Stromal cell of bone marrow (primary cell): ENCODE results near the gene ADAMTS18.

Source experiments
- DNase-seq: peaks from one replicate; pipeline ENCODE4 v3.0.0-alpha.2; 2012; ENCODE audit warnings: low read depth

Gene ADAMTS18

DNA sequence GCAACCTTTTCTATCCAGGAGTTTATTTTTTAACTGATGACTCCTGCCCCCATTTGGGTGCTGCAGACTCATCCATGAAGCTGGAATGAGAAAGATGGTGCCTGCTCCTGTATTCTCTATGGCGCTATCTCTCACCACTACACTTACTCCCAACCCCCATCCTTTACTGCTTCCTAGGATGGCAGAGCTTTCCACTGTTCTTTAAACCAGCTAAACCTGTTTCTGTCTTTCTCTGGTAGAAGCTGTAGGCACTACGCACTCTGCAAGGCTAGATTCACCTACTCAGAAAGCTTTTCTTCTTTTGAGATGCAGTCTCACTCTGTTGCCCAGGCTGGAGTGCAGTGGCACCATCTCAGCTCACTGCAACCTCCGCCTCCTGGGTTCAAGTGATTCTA is 47.0 kb downstream of the ADAMTS18 start:
- DNase-seq: no peak

DNA sequence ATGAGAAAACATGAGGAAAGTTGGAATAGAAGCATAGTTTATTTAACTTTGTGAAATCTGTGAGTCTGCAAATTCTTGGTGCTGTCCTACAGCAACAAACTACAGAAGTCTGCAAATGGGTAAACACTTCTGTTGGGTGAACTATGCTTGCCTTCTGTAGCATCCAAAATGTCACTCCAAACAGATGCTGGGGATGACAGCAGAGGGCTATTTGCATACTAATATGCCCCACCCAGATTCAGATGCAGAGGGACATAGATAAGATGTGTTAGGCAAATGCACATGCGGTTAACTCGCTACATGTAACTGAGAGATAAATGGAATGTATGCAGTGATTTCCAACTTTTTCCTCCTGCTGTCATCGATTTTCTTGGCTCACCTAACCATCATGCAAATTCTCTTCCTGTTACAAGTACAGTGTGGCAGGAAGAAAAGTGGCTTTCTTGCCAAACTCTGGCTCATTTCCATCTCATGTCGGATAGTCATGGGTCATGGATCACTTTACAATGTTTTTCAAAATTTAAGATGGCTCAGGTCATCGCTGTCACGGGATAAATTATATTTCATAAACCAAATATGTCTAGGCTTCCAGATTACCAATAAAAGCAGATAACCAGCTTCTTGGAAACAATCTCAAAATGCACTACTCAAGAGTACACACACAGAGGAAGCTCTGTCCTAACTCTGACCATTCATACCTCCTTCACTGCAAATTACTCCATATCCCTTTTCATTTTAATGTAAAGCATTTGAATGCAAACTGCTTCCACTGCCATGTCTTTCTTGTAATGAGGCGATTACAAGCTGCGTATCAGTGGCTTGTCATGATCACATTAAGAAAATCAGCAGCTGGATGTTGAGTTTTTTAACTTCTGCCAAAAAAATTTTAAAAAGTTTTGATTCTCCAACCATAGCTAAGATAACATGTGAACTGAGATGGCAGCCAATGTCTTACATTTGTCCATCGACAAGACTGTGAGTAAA is 47.7 kb downstream of the ADAMTS18 start:
- no peak for DNase-seq

DNA sequence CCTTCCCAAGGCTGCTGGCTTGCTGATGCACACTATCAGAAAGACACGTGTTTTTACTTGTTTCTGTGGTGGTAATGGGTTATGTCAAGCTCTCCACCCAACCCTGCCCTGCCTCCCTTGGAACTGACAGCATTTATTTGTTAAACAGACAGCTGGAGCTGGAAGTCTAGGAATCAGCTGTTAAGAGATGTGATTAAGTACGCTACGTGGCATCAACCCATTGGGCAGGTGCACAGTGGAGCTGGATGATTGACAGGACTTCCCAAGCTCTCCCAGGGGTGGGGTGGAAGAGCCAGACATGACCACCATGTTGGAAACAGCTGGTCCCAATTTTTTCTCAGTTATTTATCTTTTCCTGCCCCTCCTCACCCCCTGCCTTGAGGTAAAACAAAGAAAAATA is 49.4 kb downstream of the ADAMTS18 start:
- DNase-seq: no peak

DNA sequence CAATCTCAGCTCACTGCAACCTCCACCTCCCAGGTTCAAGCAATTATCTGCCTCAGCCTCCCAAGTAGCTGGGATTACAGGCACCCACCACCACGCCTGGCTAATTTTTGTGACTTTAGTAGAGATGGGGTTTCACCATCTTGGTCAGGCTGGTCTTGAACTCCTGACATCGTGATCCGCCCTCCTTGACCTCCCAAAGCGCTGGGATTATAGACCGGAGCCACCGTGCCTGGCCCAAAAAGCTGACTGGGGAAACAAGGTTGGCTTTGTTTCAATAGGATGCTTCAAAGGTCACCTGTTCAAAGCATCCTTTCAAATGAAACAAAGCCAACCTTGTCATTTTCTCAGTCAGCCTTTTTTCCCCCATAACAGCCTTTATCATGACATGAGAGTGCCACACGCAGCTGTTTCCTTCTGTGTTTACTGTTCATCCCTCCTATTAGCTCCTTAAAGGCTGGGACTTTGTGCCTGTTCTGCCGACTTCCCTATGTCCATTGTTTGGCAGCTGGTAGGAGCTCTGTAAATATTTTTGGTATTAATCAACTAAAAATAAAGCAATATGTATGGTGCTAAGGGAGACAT is 51.1 kb downstream of the ADAMTS18 start:
- DNase-seq: no peak

DNA sequence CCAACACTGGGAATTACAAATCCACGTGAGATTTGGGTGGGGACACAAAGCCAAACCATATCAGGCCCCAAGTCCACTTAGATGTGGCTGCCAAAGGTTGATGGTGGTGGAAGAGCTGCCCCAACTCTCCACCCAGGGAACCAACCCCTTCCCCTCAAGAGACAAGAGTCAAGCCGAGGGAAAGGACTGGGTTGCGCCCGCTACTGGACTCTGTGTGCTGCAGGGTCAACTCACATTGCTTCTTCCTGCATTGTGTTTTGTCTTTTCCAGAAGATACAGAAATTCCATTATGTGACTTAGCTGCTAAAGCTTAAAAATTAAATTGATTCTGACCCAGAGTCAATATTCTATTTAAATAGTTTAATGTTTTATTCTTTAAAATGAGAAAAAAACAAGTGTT is 58.5 kb downstream of the ADAMTS18 start:
- DNase-seq: no peak

DNA sequence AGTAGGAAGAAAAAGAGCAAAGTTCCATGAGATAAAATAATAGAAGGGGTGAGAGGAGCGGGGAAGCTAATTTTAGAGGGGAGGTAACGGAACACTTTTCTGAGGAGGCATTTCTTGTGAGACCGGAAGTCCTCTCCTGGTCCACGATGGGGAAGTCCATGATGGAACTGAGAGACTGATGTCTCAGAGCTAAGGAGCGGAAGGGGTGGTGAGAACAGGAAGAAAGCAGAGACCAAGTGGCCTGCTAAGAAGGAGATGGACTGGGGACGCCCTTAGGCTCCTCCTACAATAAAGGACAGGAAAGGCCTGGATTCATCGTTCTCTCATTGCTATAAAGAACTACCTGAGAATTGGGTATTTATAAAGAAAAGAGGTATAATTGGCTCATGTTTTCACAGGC is 59.4 kb downstream of the ADAMTS18 start:
- DNase-seq: no peak

DNA sequence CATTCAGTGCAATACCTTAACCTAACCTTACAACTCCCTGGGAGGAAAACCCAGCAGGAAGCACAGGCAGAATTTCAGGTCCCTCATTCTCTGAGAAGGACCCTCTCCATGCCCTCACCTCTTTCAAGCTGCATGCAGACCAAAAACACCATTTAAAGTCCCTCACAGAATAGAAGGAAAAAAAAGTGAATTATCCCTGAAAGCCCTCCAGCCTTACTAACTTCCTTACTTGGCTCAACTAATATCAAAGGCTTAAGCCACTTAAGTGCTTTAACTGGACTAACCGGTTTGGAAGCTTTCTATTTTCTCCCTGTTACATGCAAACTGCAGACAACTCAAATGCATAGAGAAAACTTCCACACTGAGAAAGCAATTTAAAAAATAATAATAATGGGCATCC is 60.5 kb downstream of the ADAMTS18 start:
- DNase-seq: no peak

DNA sequence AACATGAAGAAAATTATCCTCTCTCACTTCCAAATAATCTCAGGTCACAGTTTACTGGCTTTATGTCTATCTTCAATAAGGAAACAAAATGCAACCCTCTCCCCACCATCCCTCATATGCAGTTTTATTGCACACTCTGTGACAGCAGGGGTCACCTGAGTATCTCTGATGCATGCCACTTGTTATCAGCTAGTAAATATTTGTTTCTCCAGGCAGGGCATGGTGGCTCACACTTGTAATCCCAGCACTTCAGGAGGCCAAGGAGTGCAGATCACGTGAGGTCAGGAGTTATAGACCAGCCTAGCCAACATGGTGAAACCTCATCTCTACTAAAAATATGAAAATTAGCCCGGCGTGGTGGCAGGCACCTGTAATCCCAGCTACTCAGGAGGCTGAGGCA is 61.1 kb downstream of the ADAMTS18 start:
- DNase-seq: no peak

DNA sequence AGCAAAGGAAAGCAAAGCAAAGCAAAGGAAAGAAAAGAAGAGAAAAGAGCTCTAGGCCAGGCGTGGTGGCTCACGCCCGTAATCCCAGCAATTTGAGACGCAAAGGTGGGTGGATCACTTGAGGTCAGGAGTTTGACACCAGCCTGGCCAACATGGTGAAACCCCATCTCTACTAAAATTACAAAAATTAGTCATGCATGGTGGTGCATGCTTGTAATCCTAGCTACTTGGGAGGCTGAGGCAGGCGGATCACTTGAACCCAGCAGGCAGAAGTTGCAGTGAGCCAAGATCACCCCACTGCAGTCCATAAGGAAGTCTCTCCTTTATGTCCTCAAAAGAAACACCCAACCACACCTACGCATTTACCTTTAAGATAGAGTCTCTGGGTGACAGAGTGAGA is 70.1 kb downstream of the ADAMTS18 start:
- no peak for DNase-seq

DNA sequence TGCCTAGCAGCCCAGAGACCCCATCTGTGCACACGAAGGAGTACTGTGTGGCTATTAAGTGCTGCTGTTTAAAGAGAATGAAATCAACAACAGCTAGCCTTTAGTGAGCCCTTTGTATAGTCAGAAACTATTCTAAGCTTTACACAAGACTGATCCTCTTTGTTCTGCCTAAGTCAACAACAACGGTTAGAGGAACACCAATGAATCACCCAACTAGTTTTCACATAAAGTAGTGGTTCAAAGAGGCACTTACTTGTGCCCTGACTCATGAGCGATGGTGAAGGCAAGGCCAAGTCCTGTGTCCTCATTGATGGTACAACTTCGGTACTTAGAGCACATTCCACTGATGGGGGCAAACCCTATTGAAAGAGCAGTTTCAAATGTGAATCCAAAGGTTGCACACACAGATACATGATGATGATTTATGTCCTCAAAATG is 75.8 kb downstream of the ADAMTS18 start:
- peak; percentile 75 for DNase-seq

DNA sequence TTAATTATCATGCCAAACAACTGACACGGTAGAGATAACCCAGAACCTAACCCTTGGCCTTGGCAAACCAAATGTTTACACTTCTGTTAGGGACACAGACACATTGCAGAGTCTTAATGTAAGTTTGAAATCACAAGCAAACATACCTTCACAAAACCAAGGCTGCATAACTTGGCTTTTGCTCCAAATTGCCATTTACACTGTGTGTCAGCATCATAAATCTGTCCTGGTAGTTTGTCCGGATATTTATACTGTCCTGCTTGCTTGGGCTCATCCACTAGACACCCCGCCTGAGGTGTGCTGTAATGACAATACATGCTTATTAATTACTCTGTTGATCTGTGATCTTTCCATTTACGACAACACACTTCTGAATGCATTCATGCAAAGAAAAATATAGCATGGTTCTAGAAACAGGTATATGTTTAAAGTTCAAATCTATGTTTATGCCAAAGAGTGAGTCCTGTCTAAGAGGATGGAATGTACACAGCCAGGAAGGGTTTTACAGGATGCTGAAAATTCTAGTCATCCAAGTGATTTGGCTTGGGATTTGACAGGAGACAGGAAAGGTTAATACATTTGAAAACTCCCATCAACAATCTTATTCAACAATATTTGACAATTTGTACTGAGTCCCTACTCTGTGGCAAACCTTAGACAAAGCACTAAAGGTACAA is 81.1 kb downstream of the ADAMTS18 start:
- no peak for DNase-seq

DNA sequence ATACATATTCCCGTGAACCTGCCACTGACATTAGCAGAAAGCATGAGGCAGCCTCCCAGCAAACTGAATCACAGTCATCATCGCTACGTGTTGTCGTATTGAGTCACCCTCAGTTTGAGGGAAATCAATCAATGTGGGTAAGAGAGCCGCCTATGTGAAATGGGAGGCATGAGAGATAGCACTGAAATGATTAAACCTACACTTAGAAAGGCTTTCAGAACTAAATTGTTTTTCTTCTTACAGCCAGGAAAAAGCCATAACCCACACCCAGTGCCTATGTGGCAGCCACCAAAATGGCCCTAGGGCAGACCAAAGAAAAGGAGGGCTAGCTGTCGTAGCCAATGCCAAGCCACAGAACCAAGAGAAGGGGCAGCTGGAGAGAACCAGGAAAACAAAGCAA is 90.5 kb downstream of the ADAMTS18 start:
- peak; percentile 65 for DNase-seq

DNA sequence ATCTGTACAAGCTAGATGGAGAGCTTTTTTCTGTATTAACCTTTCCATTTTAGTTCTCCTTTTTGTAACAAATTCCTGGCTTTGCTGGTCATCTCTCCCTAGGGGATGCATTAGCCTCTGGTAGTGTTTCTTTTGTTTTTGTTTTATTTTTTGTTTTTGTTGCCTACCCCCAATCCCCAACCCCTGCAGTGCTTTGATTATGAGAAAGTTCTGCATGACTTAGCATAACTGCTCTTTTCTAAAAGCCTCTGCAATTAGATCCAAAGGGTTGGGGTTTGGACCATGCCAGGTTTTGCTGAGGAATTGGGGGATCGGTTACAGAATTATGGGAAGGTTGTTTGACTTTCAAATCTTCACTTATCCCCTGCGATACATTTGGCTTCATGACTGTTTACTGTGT is 98.2 kb downstream of the ADAMTS18 start:
- DNase-seq: peak; percentile 13

DNA sequence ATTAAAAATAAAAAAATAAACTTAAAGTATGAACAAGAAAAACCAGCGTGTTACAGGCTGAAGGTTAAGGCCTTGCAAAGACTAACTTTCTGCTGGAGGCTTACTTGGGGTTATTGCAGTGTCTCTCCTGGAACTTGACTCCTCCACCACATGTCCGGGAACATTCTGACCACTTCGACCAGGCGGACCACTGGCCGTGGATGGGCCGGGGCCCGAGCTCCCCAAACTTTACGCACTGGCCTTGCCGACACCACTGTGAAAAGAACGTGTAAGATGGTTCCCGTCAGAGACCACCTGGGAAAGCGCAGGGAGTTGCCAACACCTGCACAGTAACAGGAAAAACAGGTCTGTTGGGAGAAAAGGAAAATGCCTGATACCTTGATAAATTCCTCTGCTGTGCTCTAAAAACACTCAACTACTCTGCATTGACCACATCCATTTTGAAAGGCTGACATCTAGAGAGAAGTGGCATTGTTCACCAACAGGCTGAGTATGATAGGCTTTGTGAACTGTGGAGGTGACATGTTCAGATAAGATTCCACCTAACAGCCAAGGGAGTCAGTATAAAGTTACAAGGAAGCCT is 99.1 kb downstream of the ADAMTS18 start:
- no peak for DNase-seq

DNA sequence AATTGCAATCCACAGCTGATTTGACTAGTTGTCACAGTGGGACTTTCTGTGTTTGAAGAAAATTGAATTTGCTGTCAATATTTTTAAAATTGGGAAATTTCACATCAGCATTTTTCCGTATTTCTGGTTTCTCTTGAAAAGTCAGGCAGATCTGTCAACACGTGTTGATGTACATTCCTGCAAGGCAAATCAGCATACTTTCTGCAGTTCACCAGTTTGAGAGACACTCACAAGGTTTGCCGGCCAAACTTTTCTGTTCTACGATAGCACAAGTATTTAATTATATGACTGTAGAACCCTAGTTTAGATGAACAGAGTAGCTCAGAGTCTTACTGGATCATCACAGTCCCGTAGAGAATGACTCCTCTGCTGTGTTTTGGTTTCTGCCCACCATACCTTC is 102.0 kb downstream of the ADAMTS18 start:
- no peak for DNase-seq

DNA sequence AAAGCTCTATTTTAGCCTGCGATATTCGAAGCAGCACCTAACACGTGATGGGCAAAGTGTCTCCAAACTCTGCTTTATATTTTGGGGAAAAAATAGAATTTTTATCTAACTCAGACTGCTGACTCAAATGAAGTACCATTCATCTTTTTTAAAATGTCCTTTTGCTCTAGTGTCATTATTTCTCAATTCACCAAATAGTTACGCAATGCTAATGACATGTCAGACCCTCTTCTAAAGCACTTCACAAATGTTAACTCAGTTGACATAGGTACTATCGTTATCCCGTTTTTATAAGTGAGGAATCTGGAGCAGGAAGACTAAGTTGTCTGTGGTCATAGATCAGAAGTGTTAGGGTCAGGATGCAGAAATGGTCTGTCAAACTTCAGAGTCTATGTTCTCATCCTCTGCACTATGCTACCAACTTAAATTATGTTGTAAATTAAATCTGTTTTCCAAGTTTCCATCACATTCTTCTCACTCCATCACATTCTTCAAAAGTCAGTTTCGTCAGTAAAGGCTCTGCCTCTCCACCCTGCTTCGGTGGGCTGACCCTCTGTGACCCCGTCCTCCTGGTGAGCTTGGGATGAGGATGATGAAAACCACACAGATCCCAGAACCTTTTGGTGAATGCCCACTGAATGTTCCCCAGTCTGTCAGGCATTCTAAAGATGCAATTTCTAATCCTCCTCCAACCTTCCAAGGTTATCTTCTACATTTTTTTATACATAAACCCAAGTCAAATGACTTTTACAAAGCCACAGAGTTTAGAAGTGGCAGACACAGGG is 102.8 kb downstream of the ADAMTS18 start:
- DNase-seq: no peak

DNA sequence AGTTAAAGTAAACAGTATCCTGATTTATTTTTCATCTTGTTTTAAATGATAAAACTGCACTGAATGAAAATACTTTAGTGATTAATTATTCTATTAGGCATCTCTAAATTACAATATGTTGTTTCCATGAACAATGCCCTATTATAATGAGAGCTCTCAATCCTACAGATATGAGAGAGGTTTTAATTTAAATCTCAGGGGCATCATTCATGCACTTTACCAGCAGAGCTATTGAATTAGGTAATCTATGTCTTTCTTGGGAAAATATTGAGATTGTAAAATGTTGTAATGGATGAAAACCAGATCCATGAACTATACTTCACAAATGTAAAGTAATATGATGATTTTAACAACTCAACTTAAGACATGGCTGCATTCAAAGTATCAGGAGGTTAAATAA is 103.8 kb downstream of the ADAMTS18 start:
- no peak for DNase-seq

DNA sequence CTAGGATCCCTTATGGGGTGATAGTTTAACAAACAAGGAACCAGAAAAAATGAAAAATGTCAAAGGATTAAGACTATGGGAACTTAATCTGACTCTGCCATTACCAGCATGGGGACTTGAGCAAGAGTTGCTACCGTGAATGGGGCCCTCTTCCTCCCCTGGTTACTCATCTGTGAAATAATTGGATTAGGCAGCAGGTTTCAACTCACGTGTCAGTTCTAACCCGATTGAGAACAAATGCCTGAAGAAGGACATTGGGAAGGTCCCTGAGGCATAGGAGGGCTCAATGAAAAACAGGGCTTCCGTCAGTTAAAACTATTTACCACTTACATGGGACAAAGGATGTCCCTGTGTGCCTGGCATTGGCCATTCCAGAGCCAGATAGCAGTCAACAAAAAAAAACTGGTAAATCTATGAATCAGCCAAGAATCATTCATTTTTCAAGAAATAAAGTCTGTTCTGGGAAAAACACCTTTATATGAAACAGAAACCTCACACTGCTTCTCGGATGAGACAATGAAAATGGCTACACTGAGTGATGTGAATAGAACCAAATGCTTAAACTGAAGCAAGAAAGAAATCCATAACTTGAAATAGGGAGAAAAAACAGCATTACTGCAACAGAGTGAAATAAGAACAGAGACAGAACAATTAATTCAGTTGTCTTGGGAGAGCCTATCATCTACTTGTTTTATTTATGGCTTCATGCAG is 104.3 kb downstream of the ADAMTS18 start:
- no peak for DNase-seq

DNA sequence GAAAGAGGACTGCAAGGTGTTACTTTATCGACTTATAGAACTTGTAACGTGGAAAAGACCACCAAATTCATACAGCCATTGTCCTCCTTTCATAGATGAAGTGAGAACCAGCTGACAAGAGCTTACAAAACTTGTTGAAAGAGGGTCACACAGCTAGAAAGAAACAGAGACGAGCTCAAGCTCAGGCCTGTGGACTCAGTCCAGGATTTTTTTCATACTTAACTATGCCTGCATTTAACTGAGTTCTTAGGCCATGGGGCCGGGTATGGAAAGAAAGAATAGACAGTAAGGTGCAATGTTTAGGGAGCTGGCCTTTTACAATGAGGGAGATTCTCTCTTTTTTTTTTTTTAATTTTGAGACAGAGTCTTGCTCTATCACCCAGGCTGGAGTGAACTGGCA is 106.1 kb downstream of the ADAMTS18 start:
- no peak for DNase-seq

DNA sequence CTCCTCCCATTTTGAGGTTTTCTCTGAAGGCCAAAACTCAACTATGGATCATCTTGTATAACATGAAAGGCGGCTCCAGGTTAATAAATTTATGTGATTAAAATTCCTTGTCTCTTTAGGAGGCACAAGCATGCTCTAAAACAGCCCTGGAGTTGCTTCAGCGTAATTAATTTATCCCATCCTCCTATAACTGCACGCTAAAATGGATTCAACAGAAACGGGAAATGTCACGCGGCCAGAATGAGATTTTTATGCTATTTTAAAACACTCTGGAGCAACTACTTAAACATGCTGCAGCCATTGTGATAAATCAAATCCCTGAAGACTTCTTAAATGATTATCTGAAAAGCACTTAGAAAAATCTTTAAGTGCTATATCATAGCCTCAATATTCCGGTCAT is 106.6 kb downstream of the ADAMTS18 start:
- no peak for DNase-seq

DNA sequence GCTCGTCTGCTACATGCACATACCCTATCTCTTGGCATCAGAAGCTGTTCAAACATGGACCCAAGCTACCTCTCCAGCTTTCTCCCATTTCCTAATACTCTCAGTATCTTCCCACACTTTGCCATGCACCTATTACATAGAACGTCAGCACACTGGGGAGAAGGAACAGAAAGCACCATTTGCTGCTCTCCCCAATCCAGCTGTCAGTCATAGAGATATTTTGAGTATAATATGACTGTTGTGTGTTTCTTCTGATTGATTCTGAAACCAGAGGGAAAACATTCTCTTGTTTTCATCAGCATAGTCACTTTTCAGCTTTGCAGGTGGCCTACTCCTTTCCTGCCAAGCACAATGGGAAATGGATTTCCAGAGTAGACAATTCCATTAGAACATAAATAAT is 107.1 kb downstream of the ADAMTS18 start:
- no peak for DNase-seq
